GM18870 (cell line): ENCODE measurements around the gene PBX1.

Experiments used
- ATAC-seq: cut with Tn5 transposase; IDR thresholded peaks from one replicate; pipeline ENCODE4 v1.9.1; 2021; ENCODE audit warnings: moderate library complexity; ENCODE audit not compliant: unreplicated experiment

The PBX1 gene

GRCh38 chr1:164693564-164694359 is 134.8 kb downstream of the PBX1 start:
- ATAC-seq, result no peak

- no peak for ATAC-seq
These were observed 135.5 kb downstream of the PBX1 start for GRCh38 chr1:164694505-164694904.

- no peak for ATAC-seq
These were observed 137.1 kb downstream of the PBX1 start for GRCh38 chr1:164695956-164696665.

GRCh38 chr1:164699815-164700491 is 141.0 kb downstream of the PBX1 start:
- ATAC-seq, result no peak

GRCh38 chr1:164700683-164701082 is 141.7 kb downstream of the PBX1 start:
- no peak for ATAC-seq

- ATAC-seq, result no peak
These were observed 142.3 kb downstream of the PBX1 start for GRCh38 chr1:164701189-164701761.

- ATAC-seq, result no peak
These were observed 143.2 kb downstream of the PBX1 start for GRCh38 chr1:164702216-164702615.

- no peak for ATAC-seq
These were observed 143.7 kb downstream of the PBX1 start for GRCh38 chr1:164702664-164703063.

GRCh38 chr1:164703463-164703862 is 144.5 kb downstream of the PBX1 start:
- ATAC-seq, result no peak

GRCh38 chr1:164703960-164704411 is 145.0 kb downstream of the PBX1 start:
- ATAC-seq, result no peak

- no peak for ATAC-seq
These were observed 146.0 kb downstream of the PBX1 start for GRCh38 chr1:164704954-164705353.

GRCh38 chr1:164706606-164706987 is 147.6 kb downstream of the PBX1 start:
- no peak for ATAC-seq

GRCh38 chr1:164707868-164708331 is 148.9 kb downstream of the PBX1 start:
- ATAC-seq, result no peak

- ATAC-seq, result no peak
These were observed 149.6 kb downstream of the PBX1 start for GRCh38 chr1:164708596-164708995.

GRCh38 chr1:164709126-164709525 is 150.1 kb downstream of the PBX1 start:
- no peak for ATAC-seq

- no peak for ATAC-seq
These were observed 150.7 kb downstream of the PBX1 start for GRCh38 chr1:164709541-164710278.

- no peak for ATAC-seq
These were observed 153.4 kb downstream of the PBX1 start for GRCh38 chr1:164712131-164713036.

- ATAC-seq, result no peak
These were observed 154.6 kb downstream of the PBX1 start for GRCh38 chr1:164713456-164714207.
